Upper lobe of right lung (tissue), 1 donor: ENCODE results near the gene ZSCAN29. TPM values are rescaled to one million over a fixed set of nuclear protein-coding genes. Genes with fewer than 3 reads are reported as not detected.
A peak's percentile ranks its signal among the peaks of the same experiment; 100 is the strongest.

Experiments
- ATAC-seq: fragments of 200-7000 bp; cut with Tn5 transposase; one replicate; pipeline ENCODE4 v1.9.1; 2020; ENCODE audit warnings: mild to moderate bottlenecking, moderate library complexity
- DNase-seq: peaks from one replicate; pipeline ENCODE4 v3.0.0-alpha.2; 2020
- H3K27ac ChIP-seq: fragments of 200-600 bp; one replicate; pipeline ENCODE4 v1.8.0; 2022
- H3K27me3 ChIP-seq: fragments of 200-600 bp; one replicate; pipeline ENCODE4 v1.8.0; 2022; ENCODE audit warnings: mild to moderate bottlenecking
- H3K36me3 ChIP-seq: fragments of 200-600 bp; one replicate; pipeline ENCODE4 v1.8.0; 2022
- H3K4me1 ChIP-seq: fragments of 200-600 bp; one replicate; pipeline ENCODE4 v1.8.0; 2022
- H3K4me3 ChIP-seq: fragments of 200-600 bp; one replicate; pipeline ENCODE4 v1.8.0; 2022; ENCODE audit warnings: mild to moderate bottlenecking
- H3K9me3 ChIP-seq: fragments of 200-600 bp; one replicate; pipeline ENCODE4 v1.8.0; 2022
- intact Hi-C: fragments of 100-400 bp; cut with DNase I; formaldehyde crosslinking; loops from one replicate; pipeline ENCODE4 v1.11.0; 2022
- long read RNA-seq: library from polyadenylated mRNA; unstranded; transcript quantifications from one replicate; pipeline ENCODE4 v2.0.0, GENCODE V29; 2021
- total RNA-seq: library from RNA; stranded (reverse); fragmentation: NEBNext Ultra II Directional; extraction: Animal tissue kit (Norgen Biotek cat#: 25700); gene quantifications from one replicate; pipeline ENCODE4 v1.2.1, GENCODE V29; 2021
- TF ChIP-seq, protein P1 (sequence below): fragments of 200-600 bp; IDR thresholded peaks from one replicate; pipeline ENCODE4 v1.8.0; 2022; ENCODE audit warnings: antibody characterized with exemption
- donor health status: DM: no; HTN: yes; CAD: no; lungs with severe emphysema.

Gene ZSCAN29
- total RNA-seq, result 18.3 TPM
- long read RNA-seq, full-length matches to known transcripts, result 2 of 7 reads
- long read RNA-seq, partial matches to known transcripts, result 0 of 7 reads
- long read RNA-seq, other reads (novel, unspliced or antisense), result 5 of 7 reads

GRCh38 chr15:43370975-43371974 is at the start of gene ZSCAN29, which contains the start of gene TUBGCP4:
Gene ZSCAN29 (minus strand): TSS chr15:43371043. CDS start chr15:43369913, 1,130 bp downstream.
Gene TUBGCP4 (plus strand): TSS chr15:43371101. CDS start chr15:43371355, 254 bp downstream.
- intact Hi-C loops, result no loop called here
- Histone ChIP-seq H3K36me3 (peaks cover 2% of the 10 kb centered on the region), H3K4me3 (peak within 1 kb of the TSS; percentile 96), H3K27me3 (no peaks in the 10 kb centered on the region), H3K27ac (peak within 1 kb of the TSS; percentile 82), H3K9me3 (no peaks in the 10 kb centered on the region), H3K4me1 (peaks cover 23% of the 10 kb centered on the region)
- DNase-seq, result peak; percentile 94
- TF ChIP-seq, protein P1, sequence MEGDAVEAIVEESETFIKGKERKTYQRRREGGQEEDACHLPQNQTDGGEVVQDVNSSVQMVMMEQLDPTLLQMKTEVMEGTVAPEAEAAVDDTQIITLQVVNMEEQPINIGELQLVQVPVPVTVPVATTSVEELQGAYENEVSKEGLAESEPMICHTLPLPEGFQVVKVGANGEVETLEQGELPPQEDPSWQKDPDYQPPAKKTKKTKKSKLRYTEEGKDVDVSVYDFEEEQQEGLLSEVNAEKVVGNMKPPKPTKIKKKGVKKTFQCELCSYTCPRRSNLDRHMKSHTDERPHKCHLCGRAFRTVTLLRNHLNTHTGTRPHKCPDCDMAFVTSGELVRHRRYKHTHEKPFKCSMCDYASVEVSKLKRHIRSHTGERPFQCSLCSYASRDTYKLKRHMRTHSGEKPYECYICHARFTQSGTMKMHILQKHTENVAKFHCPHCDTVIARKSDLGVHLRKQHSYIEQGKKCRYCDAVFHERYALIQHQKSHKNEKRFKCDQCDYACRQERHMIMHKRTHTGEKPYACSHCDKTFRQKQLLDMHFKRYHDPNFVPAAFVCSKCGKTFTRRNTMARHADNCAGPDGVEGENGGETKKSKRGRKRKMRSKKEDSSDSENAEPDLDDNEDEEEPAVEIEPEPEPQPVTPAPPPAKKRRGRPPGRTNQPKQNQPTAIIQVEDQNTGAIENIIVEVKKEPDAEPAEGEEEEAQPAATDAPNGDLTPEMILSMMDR, result peak; percentile 45
- peak; percentile 96 for ATAC-seq

- TF ChIP-seq, protein P1, result no peak
These were observed 49.6 kb upstream of the ZSCAN29 start for GRCh38 chr15:43420435-43420834.

DNA sequence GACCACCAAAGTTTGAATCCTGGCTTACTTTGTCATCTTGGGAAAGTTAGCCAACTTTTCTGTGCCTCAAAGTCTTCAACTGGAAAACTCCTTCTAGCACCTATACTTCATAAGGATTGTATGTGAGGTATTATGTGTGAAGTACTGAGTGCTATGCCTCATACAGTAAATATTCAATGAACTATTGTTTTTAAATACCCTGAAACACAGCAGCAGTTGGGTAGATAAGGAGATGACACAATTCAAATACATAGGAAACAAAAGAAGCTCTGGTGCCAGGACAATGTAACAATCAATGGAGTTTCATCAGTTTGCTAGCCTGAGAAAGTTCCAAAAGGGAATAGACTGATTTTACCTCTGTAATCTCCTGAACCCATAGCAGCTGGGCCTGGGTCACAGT is 43.4 kb upstream of the ZSCAN29 start:
- Histone ChIP-seq H3K27ac (no peak overlapping the region), H3K36me3 (peaks cover 75% of the 10 kb centered on the region)
- no peak for ATAC-seq

More at GRCh38 chr15:43420435-43420834, 49.6 kb upstream of the ZSCAN29 start:
- DNase-seq (no peak), ATAC-seq (no peak)
- H3K4me1 ChIP-seq, result no peaks in the 10 kb centered on the region
- intact Hi-C loops, result no loop called here
- H3K36me3 ChIP-seq, result peaks cover 70% of the 10 kb centered on the region
- H3K27me3 ChIP-seq, result no peaks in the 10 kb centered on the region
- H3K4me3 ChIP-seq, result no peak overlapping the region
- H3K27ac ChIP-seq, result no peak overlapping the region
- H3K9me3 ChIP-seq, result no peaks in the 10 kb centered on the region

GRCh38 chr15:43412096-43412495 is 41.3 kb upstream of the ZSCAN29 start:
- no peak overlapping the region for H3K4me3 ChIP-seq
- peaks cover 82% of the 10 kb centered on the region for H3K36me3 ChIP-seq
- H3K27ac ChIP-seq, result no peak overlapping the region
- TF ChIP-seq, protein P1, result no peak
- H3K9me3 ChIP-seq, result no peaks in the 10 kb centered on the region
- ATAC-seq, result no peak
- no peak for DNase-seq
- intact Hi-C loops, result no loop called here
- H3K27me3 ChIP-seq, result no peaks in the 10 kb centered on the region
- no peaks in the 10 kb centered on the region for H3K4me1 ChIP-seq

More for the DNA sequence above, 43.4 kb upstream of the ZSCAN29 start:
- TF ChIP-seq, protein P1, result no peak
- Histone ChIP-seq H3K9me3 (no peaks in the 10 kb centered on the region), H3K4me1 (no peaks in the 10 kb centered on the region), H3K27me3 (no peaks in the 10 kb centered on the region), H3K4me3 (no peak overlapping the region)
- intact Hi-C loops, result no loop called here
- DNase-seq, result no peak

- DNase-seq (no peak), ATAC-seq (no peak)
- TF ChIP-seq, protein P1, result no peak
- intact Hi-C loops, result no loop called here
- Histone ChIP-seq H3K27ac (no peak overlapping the region), H3K4me1 (no peaks in the 10 kb centered on the region), H3K36me3 (peaks cover 83% of the 10 kb centered on the region), H3K9me3 (no peaks in the 10 kb centered on the region), H3K4me3 (no peak overlapping the region), H3K27me3 (no peaks in the 10 kb centered on the region)
These were observed 39.9 kb upstream of the ZSCAN29 start for GRCh38 chr15:43410572-43411214.
